GM12878 (cell line): ENCODE data around the gene TRPC5OS. TPM values are rescaled to one million over a fixed set of nuclear protein-coding genes. Genes with fewer than 3 reads are reported as not detected.

Experiments
- ATAC-seq: fragments of 200-7000 bp; cut with Tn5 transposase; 3 replicates; pipeline ENCODE4 v1.9.1; 2020; ENCODE audit warnings: mild to moderate bottlenecking, moderate library complexity
- BruUV-seq: library from RNA; stranded (reverse); fragments of 400-500 nt; replicated peaks from 2 replicates; lab custom pipeline; 2021; lab: Mats Ljungman, UMichigan
- CTCF ChIA-PET: fragments of 300-600 bp; sonication (Branson Sonifier 250); formaldehyde crosslinking; extraction: SDS; loops from one replicate; lab custom pipeline; 2021; ENCODE audit warnings: inconsistent platforms; lab: Yijun Ruan, JAX
- POLR2A ChIA-PET: fragments of 350-600 bp; formaldehyde crosslinking; extraction: SDS; loops from one replicate; lab custom pipeline; 2021; ENCODE audit warnings: inconsistent platforms; lab: Charles Lee
- RAD21 ChIA-PET: fragments of 300-600 bp; sonication (Branson Sonifier 250); formaldehyde crosslinking; loops from one replicate; lab custom pipeline; 2023; ENCODE audit warnings: antibody characterized with exemption; ENCODE audit not compliant: unreplicated experiment; lab: Charles Lee
- SMC1A ChIA-PET: fragments of 300-600 bp; sonication (Branson Sonifier 250); formaldehyde crosslinking; loops from one replicate; lab custom pipeline; 2023; ENCODE audit not compliant: unreplicated experiment, uncharacterized antibody; lab: Charles Lee
- DNase-seq: peaks from one replicate; pipeline ENCODE4 v3.0.0-alpha.2; 2011; ENCODE audit warnings: low read depth, low spot score
- FAIRE-seq: peaks from 3 replicates; lab custom pipeline; 2011; peaks lifted over from hg19 to GRCh38; lab: Jason Lieb, UNC
- H2AFZ ChIP-seq: 2 replicates; pipeline ENCODE4 v1.6.0; 2011; ENCODE audit warnings: low read depth, low read length, control low read depth; ENCODE audit not compliant: control insufficient read depth
- H3K27ac ChIP-seq: 2 replicates; pipeline ENCODE4 v1.5.1; 2011; ENCODE audit warnings: control low read depth; ENCODE audit not compliant: control insufficient read depth, insufficient read depth
- H3K27me3 ChIP-seq, 2 experiments: replicated peaks in 1 of 2; 2 replicates each; pipeline versions ENCODE4 v1.6.0 to v1.6.1; 2011; ENCODE audit warnings: low read length in 1 of 2; ENCODE audit not compliant: control insufficient read depth in 2 of 2, insufficient read depth in 2 of 2
- H3K36me3 ChIP-seq, 2 experiments: 2 replicates each; pipeline ENCODE4 v1.5.1; 2011; ENCODE audit warnings: low read length in 1 of 2; ENCODE audit not compliant: control insufficient read depth in 2 of 2, insufficient read depth in 2 of 2
- H3K4me1 ChIP-seq: 2 replicates; pipeline ENCODE4 v1.6.1; 2011; ENCODE audit warnings: mild to moderate bottlenecking, low read length, moderate library complexity, mixed read lengths; ENCODE audit not compliant: control insufficient read depth, insufficient read depth
- H3K4me2 ChIP-seq: 2 replicates; pipeline ENCODE4 v1.6.0; 2011; ENCODE audit warnings: control low read depth; ENCODE audit not compliant: control insufficient read depth, insufficient read depth
- H3K4me3 ChIP-seq: fragments of 200-600 bp; sonication (generic); 2 replicates; pipeline ENCODE4 v1.5.1; 2016
- H3K79me2 ChIP-seq: 2 replicates; pipeline ENCODE4 v1.6.0; 2011; ENCODE audit warnings: low read length; ENCODE audit not compliant: control insufficient read depth, insufficient read depth
- H3K9ac ChIP-seq: 2 replicates; pipeline ENCODE4 v1.8.0; 2011; ENCODE audit warnings: low read length, control low read depth, mixed read lengths; ENCODE audit not compliant: control insufficient read depth, insufficient read depth
- H3K9me3 ChIP-seq: replicated peaks from 3 replicates; pipeline ENCODE4 v1.5.1; 2011; ENCODE audit warnings: mild to moderate bottlenecking, low read length; ENCODE audit not compliant: control insufficient read depth, insufficient read depth
- H4K20me1 ChIP-seq: 2 replicates; pipeline ENCODE4 v1.6.0; 2011; ENCODE audit not compliant: control insufficient read depth, insufficient read depth
- MTA3 ChIP-seq: IDR thresholded peaks from 2 replicates; pipeline ENCODE4 v1.6.1; 2012; ENCODE audit warnings: low read length, inconsistent platforms, borderline replicate concordance
- RB1 ChIP-seq: fragments of 450-650 bp; formaldehyde crosslinking; IDR thresholded peaks from 2 replicates; pipeline ENCODE4 v1.6.1; 2017; ENCODE audit warnings: mild to moderate bottlenecking, borderline replicate concordance
- WGBS: methylation state at CpG from one replicate; pipeline ENCODE4 v1.1.6; 2016; ENCODE audit warnings: low lambda C conversion rate; ENCODE audit not compliant: insufficient replicate concordance, insufficient coverage; ENCODE audit errors: missing lambda C conversion rate; 5-methylcytosine and 5-hydroxymethylcytosine counted together
- in situ Hi-C: fragments of 300-500 bp; cut with MboI; formaldehyde crosslinking; loops from 9 replicates; pipeline ENCODE4 v1.14.3; 2018; ENCODE audit warnings: mixed read lengths
- intact Hi-C: fragments of 100-400 bp; cut with micrococcal nuclease; formaldehyde crosslinking; loops from one replicate; pipeline ENCODE4 v1.14.2; 2022; ENCODE audit not compliant: unreplicated experiment
- polyA plus RNA-seq, 11 experiments: library from polyadenylated mRNA; depleted of rRNA in 4 of 11; unstranded in 6 of 11; stranded (reverse) in 5 of 11; fragments of >200 nt; fragmentation: Nextera tagmentation in 4 of 11; fragmentation: Illumina TruSeq in 1 of 11; extraction: Ambion mirVana in 4 of 11; extraction: Trizol in 1 of 11; gene quantifications; 1 replicate in 1 of 11; 2 replicates in 10 of 11; pipeline versions ENCODE4 v1.2.1 to v1.2.3, GENCODE V29; 2011 to 2016; ENCODE audit warnings: inconsistent platforms in 2 of 11, missing spikeins in 2 of 11, low read depth in 1 of 11
- total RNA-seq, 4 experiments: library from RNA; depleted of rRNA in 3 of 4; stranded (reverse); fragments of >200 nt in 3 of 4; fragmentation: Illumina TruSeq in 1 of 4; extraction: Trizol in 1 of 4; gene quantifications; 2 replicates each; pipeline versions ENCODE4 v1.2.1 to v1.2.3, GENCODE V29; 2013 to 2021

TRPC5OS gene
- total and polyA plus RNA-seq, 10 of the 15 experiments (the other 5 are each of a cell fraction or from before 2014, with no cell fraction given) = 0.06 to 0.40 (median 0.10) TPM; not detected in 4

DNA sequence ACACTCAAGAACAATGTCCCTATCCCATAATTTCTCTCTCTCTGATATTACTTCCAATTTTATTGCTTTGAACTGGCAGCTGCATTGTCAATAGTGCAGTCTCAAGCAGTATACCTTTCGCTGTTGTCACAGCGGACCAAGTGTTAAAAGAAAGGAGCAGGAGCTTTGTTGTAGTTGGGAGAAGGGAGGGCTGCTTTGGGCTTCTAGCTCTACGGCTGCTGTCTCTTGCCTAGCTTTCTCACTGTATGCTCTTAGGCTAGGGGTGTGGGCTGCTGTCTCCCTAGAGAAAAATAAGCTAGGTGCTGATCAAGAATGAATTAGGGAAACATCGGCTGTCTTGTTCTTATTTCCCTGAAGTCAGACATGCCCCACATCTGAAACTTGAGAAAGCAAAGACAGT, 52.5 kb downstream of the TRPC5OS start:
- RAD21 ChIA-PET = no interaction called here
- H3K4me3 ChIP-seq = no peak overlapping the region
- POLR2A ChIA-PET = no interaction called here
- no peaks in the 10 kb centered on the region; a peak in 1 of 4 replicates for H3K27me3 ChIP-seq
- no peaks in the 10 kb centered on the region for H3K36me3 ChIP-seq
- TF ChIP-seq MTA3 (no peak), RB1 (no peak)
- TF ChIP-seq, all 136 proteins: peak for 0
- 57% methylated on average over 4 of the region's 4 CpGs for WGBS
- Histone ChIP-seq H3K79me2 (no peaks in the 10 kb centered on the region), H2AFZ (no peak overlapping the region), H3K4me1 (no peaks in the 10 kb centered on the region), H4K20me1 (no peaks in the 10 kb centered on the region), H3K9ac (no peak overlapping the region), H3K4me2 (no peak overlapping the region), H3K27ac (no peak overlapping the region), H3K9me3 (no peaks in the 10 kb centered on the region)
- BruUV-seq = no TSS peak
- SMC1A ChIA-PET = interaction anchor here (0.6 kb wide), 1 partner anchor 120 kb away, joined by 3 read pairs; no protein-coding TSS in a partner anchor
- FAIRE-seq = no peak
- no peak for ATAC-seq
- no peak for DNase-seq
- intact Hi-C loops = no loop called here
- in situ Hi-C loops = no loop called here
- CTCF ChIA-PET = no interaction called here

Other genes starting within 250 kb of the TRPC5OS start
- 45.0 and 47.8 TPM in 2 replicates for gene ALG13, start 195.0 kb upstream of the TRPC5OS start, total RNA-seq (2014; rRNA removed)
- gene ALG13, start 195.0 kb upstream of the TRPC5OS start, total RNA-seq (2014; rRNA removed; fragmentation: Illumina TruSeq; extraction: Trizol) = 44.3 and 46.0 TPM in 2 replicates
- 30.5 and 32.9 TPM in 2 replicates for gene ALG13, start 195.0 kb upstream of the TRPC5OS start, total RNA-seq (2021)
- 119 and 133 TPM in 2 replicates for gene ALG13, start 195.0 kb upstream of the TRPC5OS start, polyA plus RNA-seq (2011; rRNA removed)
- gene ALG13, start 195.0 kb upstream of the TRPC5OS start, polyA plus RNA-seq (2014; fragmentation: Illumina TruSeq; extraction: Trizol) = 86.4 and 117 TPM in 2 replicates
- gene ALG13, start 195.0 kb upstream of the TRPC5OS start, polyA plus RNA-seq (2014; fragmentation: Nextera tagmentation; extraction: Ambion mirVana) = 10 to 100 TPM; 52.2 to 54.1 TPM
- 50.4 and 57.5 TPM in 2 replicates for gene ALG13, start 195.0 kb upstream of the TRPC5OS start, polyA plus RNA-seq (2014; rRNA removed)
- gene ALG13, start 195.0 kb upstream of the TRPC5OS start, polyA plus RNA-seq (2016; fragmentation: Nextera tagmentation; extraction: Ambion mirVana) = 10 to 100 TPM; 46.3 to 51.9 TPM
- not detected in 2 replicates for gene TRPC5, start 206.6 kb downstream of the TRPC5OS start, total RNA-seq (2014; rRNA removed)
- not detected in 2 replicates for gene TRPC5, start 206.6 kb downstream of the TRPC5OS start, total RNA-seq (2014; rRNA removed; fragmentation: Illumina TruSeq; extraction: Trizol)
- not detected in 2 replicates for gene TRPC5, start 206.6 kb downstream of the TRPC5OS start, total RNA-seq (2021)
- not detected in 2 replicates for gene TRPC5, start 206.6 kb downstream of the TRPC5OS start, polyA plus RNA-seq (2011; rRNA removed)
- not detected in 2 replicates for gene TRPC5, start 206.6 kb downstream of the TRPC5OS start, polyA plus RNA-seq (2014; fragmentation: Illumina TruSeq; extraction: Trizol)
- not detected for gene TRPC5, start 206.6 kb downstream of the TRPC5OS start, polyA plus RNA-seq (2014; fragmentation: Nextera tagmentation; extraction: Ambion mirVana)
- gene TRPC5, start 206.6 kb downstream of the TRPC5OS start, polyA plus RNA-seq (2014; rRNA removed) = not detected in 2 replicates
- gene TRPC5, start 206.6 kb downstream of the TRPC5OS start, polyA plus RNA-seq (2016; fragmentation: Nextera tagmentation; extraction: Ambion mirVana) = not detected
- gene RTL4, start 206.8 kb downstream of the TRPC5OS start, total RNA-seq (2014; rRNA removed) = not detected in 2 replicates
- not detected in 2 replicates for gene RTL4, start 206.8 kb downstream of the TRPC5OS start, total RNA-seq (2014; rRNA removed; fragmentation: Illumina TruSeq; extraction: Trizol)
- gene RTL4, start 206.8 kb downstream of the TRPC5OS start, total RNA-seq (2021) = not detected in 2 replicates
- gene RTL4, start 206.8 kb downstream of the TRPC5OS start, polyA plus RNA-seq (2011; rRNA removed) = not detected in 2 replicates
- gene RTL4, start 206.8 kb downstream of the TRPC5OS start, polyA plus RNA-seq (2014; fragmentation: Illumina TruSeq; extraction: Trizol) = not detected in 2 replicates
- not detected for gene RTL4, start 206.8 kb downstream of the TRPC5OS start, polyA plus RNA-seq (2014; fragmentation: Nextera tagmentation; extraction: Ambion mirVana)
- not detected in 2 replicates for gene RTL4, start 206.8 kb downstream of the TRPC5OS start, polyA plus RNA-seq (2014; rRNA removed)
- gene RTL4, start 206.8 kb downstream of the TRPC5OS start, polyA plus RNA-seq (2016; fragmentation: Nextera tagmentation; extraction: Ambion mirVana) = not detected